Stimulated activated memory B cell treated with anti-CD40 and anti-IgM and Interleukin-4, amounts not matched to agents 10 μg/mL and 1 μg/mL and 100 μg/mL, for 72 hours (primary cell): ENCODE measurements around the gene FOSL1.

ENCODE experiments used
- ATAC-seq: fragments of 150-1000 bp; cut with Tn5 transposase; 2 replicates; pipeline ENCODE4 v1.10.0; 2021
- H3K27ac Mint-ChIP-seq: one replicate; pipeline ENCODE4 v1.8.0; 2022; ENCODE audit warnings: mild to moderate bottlenecking, mixed read lengths
- H3K27me3 Mint-ChIP-seq: one replicate; pipeline ENCODE4 v1.8.0; 2022; ENCODE audit warnings: mixed read lengths
- H3K36me3 Mint-ChIP-seq: one replicate; pipeline ENCODE4 v1.8.0; 2022; ENCODE audit warnings: mixed read lengths
- H3K4me1 Mint-ChIP-seq: one replicate; pipeline ENCODE4 v1.8.0; 2022; ENCODE audit warnings: mixed read lengths
- H3K4me3 Mint-ChIP-seq: one replicate; pipeline ENCODE4 v1.8.0; 2022; ENCODE audit warnings: mild to moderate bottlenecking, moderate library complexity, mixed read lengths
- H3K9me3 Mint-ChIP-seq: one replicate; pipeline ENCODE4 v1.8.0; 2022; ENCODE audit warnings: mixed read lengths

The FOSL1 gene

DNA sequence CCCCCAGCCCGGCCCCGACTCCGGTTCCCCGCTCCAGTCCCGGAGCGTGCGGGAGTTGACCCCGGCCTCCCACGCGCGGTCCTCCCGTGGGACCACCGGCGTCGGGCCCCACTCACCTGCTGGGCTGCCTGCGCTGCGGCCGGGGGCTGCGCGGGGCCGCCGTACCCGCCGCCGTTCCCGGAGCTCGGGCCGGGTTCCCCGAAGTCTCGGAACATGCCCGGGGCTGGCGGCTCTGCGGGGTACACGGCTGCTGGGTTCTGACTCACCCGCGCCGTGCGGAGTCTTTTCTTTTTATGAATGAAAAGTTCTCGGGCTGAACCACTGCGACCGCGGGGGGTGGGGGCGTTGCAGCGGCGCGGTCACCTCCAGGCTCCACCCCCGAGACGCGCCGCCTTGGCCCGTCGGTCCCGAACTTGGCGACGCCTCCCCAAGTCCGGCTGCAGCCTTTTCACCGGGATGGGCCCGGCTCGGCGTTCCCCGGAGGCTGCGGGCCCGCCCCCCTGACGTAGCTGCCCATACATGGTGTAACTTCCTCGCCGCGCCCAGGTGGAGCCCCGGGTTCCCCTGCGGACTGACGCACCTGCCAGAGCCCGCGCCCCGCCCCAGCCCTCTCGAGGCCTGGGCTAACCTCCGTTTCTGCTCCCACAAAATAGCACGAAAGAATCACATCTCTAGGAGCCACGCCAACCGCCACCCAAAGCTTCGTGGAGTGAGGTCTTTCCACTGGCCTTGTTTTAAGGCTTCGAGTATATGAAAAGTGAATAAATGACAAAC lies at the start of gene FOSL1:
Gene FOSL1 (minus strand): TSS at position 264 of the 774 bp plus-strand sequence. CDS start 49 bp downstream, at position 215.
- Mint-ChIP-seq H3K27ac (peak within 1 kb of the TSS; percentile 60), H3K9me3 (no peaks in the 10 kb centered on the region), H3K4me3 (peak within 1 kb of the TSS; percentile 71), H3K36me3 (no peaks in the 10 kb centered on the region), H3K4me1 (peaks cover 20% of the 10 kb centered on the region), H3K27me3 (peaks cover 30% of the 10 kb centered on the region)
- ATAC-seq = peak; percentile 94

DNA sequence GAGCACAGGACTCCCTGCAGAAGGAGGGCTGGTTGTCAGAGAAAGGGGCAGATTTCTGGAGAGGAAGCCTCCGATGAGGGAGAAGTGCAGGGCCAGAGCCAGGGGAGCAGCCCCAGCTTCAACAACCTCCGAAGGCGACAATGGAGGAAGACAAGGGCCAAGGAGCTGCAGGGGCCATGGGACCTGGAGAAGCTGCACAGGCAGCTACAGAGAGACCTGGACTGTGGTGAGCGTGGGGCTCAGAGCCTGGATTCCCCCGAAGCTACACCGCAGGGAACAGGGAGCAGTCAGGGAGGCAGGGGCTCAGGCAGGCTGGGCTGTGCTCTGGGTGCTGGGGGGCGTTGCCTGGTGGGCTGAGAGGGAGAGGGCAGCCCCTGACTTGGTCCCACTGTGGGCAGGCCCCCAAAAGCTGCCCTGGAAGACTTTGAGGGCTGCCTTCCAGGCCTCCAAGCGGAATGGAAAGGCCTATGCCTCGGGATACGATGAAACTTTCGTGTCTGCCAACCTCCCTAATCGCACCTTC lies 47.5 kb upstream of the FOSL1 start:
- Mint-ChIP-seq H3K4me1 (no peaks in the 10 kb centered on the region), H3K36me3 (no peaks in the 10 kb centered on the region), H3K27ac (no peak overlapping the region), H3K9me3 (no peaks in the 10 kb centered on the region), H3K4me3 (no peak overlapping the region), H3K27me3 (no peaks in the 10 kb centered on the region)
- ATAC-seq = no peak

DNA sequence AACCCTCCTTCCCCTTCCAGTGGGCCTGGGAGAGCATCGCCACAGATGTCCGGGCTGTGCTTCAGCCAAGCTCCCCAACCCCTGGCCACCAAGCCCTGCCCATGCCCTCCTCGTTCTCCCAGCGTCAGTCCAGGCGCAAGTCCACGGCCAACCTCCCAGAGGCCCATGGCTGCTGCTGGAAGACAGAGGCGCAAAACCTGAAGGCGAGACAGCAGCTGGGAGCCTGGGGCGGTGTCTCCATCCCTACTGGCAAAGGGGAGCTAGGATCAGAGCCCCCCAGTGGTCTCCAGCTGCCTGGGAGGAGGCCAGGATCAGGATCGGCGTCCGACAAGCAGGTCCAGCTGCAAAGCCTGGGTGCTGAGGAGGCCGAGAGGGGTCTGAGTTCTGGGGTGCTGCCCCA lies 46.9 kb upstream of the FOSL1 start:
- Mint-ChIP-seq H3K27me3 (no peaks in the 10 kb centered on the region), H3K4me1 (no peaks in the 10 kb centered on the region), H3K36me3 (no peaks in the 10 kb centered on the region), H3K4me3 (no peak overlapping the region), H3K27ac (no peak overlapping the region), H3K9me3 (no peaks in the 10 kb centered on the region)
- ATAC-seq = no peak

DNA sequence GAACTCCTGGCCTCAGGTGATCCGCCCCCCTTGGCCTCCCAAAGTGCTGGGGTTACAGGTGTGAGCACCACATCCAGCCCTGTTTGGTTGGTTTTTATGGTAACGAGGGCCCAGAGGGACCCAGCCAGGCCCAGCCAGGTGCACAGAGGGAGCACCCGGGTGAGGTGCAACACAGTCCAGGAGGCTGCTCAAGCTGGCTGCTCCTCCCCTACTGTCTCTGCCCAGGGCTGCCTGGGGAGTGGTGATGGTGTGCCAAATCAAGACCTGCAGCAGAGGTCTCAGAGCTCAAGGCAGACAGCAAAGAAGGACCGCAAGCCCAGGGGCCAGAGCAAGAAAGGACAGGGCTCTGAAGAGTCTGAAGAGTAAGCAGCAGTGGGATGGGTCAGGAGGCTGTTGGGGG lies 46.5 kb upstream of the FOSL1 start:
- peaks cover 2% of the 10 kb centered on the region for H3K4me1 Mint-ChIP-seq
- H3K9me3 Mint-ChIP-seq = no peaks in the 10 kb centered on the region
- no peak for ATAC-seq
- no peak overlapping the region for H3K27ac Mint-ChIP-seq
- H3K27me3 Mint-ChIP-seq = no peaks in the 10 kb centered on the region
- H3K36me3 Mint-ChIP-seq = no peaks in the 10 kb centered on the region
- no peak overlapping the region for H3K4me3 Mint-ChIP-seq

DNA sequence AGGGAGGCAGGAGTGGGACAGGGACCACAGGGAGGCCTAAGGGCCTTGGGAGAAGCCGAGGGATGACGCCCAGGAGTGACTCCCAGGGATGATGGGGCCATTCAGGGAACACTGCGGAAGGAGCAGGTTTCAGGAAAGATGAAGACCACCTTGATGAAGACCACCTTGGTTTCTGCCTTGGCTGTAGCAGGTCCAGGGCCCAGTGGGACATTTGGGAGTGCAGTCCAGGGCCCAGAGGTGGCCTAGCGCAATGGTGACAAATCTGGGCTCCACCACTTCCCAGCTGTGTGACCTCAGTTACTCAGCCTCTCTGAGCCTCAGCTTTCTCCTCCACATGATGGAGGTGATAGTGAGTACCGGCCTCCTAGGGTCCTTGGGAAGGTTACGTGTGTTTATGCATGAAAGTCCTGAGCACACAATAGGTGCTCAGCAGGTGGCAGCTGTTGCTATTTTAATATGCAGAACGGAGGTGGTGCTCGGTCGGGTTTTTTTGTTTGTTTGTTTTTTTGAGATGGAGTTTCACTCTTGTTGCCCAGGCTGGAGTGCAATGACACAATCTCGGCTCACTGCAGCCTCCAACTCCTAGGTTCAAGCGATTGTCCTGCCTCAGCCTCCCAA lies 45.9 kb upstream of the FOSL1 start:
- H3K27ac Mint-ChIP-seq = no peak overlapping the region

DNA sequence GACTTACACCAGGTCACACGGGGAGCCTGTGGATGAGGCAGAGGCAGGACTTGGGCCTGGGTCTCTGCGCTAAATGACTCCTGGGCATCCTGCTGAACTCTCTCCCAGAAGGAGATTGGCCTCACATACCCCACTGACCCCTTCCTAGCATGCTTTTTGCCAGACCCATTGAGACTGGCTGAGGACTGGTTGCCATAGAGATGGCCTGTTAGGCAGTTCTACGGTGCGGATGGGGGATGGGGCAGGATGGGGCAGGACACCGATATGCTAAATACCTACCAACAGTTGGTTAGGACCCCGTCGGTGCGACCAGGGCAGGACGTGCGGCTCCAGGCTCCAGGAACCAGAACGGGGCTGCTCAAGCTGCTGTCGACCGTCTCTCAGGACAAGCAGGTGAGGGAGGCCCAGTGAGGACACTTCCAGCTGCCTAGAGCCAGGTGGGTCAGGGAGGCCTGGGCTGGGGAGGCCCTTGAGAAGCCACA lies 45.3 kb upstream of the FOSL1 start, which contains the start of gene TSGA10IP:
Gene TSGA10IP (plus strand): TSS at position 51 of the 482 bp plus-strand sequence. CDS start 196 bp downstream, at position 247.
- no peak for ATAC-seq
- Mint-ChIP-seq H3K9me3 (no peaks in the 10 kb centered on the region), H3K36me3 (no peaks in the 10 kb centered on the region), H3K27me3 (no peaks in the 10 kb centered on the region), H3K27ac (no peak within 1 kb of the TSS), H3K4me3 (no peak within 1 kb of the TSS), H3K4me1 (peaks cover 12% of the 10 kb centered on the region)

More for the DNA sequence above, 45.9 kb upstream of the FOSL1 start:
- H3K4me1 Mint-ChIP-seq = peaks cover 8% of the 10 kb centered on the region
- no peaks in the 10 kb centered on the region for H3K27me3 Mint-ChIP-seq
- H3K36me3 Mint-ChIP-seq = no peaks in the 10 kb centered on the region
- H3K4me3 Mint-ChIP-seq = no peak overlapping the region
- H3K9me3 Mint-ChIP-seq = no peaks in the 10 kb centered on the region
- ATAC-seq = no peak

DNA sequence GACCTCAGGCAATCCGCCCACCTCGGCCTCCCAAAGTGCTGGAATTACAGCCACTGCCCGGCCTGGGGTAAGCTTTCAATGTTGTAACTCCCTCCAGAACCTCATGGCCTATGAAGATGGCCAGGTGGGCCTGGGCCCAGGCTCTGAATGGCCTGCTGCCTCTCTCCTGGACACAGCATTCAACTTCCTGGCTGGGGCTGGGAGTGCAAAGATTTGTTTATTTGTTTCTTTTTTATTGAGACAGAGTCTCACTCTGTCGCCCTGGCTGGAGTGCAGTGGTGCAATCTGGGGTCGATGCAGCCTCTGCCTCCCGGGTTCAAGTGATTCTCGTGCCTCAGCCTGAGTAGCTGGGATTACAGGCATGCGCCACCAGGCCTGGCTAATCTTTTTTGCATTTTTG lies 44.6 kb upstream of the FOSL1 start:
- H3K27ac Mint-ChIP-seq = no peak overlapping the region
- no peaks in the 10 kb centered on the region for H3K36me3 Mint-ChIP-seq
- peaks cover 12% of the 10 kb centered on the region for H3K4me1 Mint-ChIP-seq
- no peaks in the 10 kb centered on the region for H3K27me3 Mint-ChIP-seq
- ATAC-seq = no peak
- H3K4me3 Mint-ChIP-seq = no peak overlapping the region
- no peaks in the 10 kb centered on the region for H3K9me3 Mint-ChIP-seq

DNA sequence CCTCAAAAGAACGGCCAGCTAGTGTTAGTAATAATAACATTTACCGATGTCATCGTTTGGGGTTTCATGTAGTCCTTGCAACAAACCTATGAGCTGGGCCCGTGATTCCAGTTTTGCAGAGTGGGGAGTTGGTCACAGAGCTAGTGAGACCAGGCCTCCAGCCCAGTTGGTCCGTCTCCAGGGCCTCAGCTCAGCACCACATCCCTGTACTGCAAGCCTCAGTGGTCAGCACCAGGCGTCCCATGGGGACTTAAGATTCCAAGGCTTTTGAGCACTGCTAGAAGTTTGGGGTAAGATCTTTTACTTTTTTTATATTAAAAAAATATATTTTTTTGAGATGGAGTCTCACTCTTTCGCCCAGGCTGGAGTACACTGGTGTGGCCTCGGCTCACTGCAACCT lies 44.0 kb upstream of the FOSL1 start:
- Mint-ChIP-seq H3K4me3 (no peak overlapping the region), H3K4me1 (peaks cover 12% of the 10 kb centered on the region), H3K27ac (no peak overlapping the region), H3K9me3 (no peaks in the 10 kb centered on the region), H3K27me3 (no peaks in the 10 kb centered on the region), H3K36me3 (no peaks in the 10 kb centered on the region)
- no peak for ATAC-seq

DNA sequence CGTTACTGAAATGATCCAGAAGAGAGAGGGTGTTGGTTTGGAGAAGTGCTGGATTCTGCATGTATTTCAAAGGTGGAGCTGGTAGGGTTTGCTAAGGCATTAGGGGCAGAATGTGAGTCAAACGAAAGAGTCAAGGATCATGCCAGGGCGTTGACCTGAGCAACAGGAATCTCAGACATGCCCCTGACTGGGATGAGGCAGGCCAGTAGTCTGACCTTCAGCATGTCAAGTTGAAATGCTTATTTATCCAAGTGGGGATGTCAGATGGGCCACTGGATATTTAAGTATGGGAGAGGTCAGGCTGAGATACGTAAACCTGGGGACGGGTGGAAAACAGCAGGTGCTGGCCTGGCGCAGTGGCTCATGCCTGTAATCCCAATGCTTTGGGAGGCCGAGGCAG lies 42.3 kb upstream of the FOSL1 start:
- Mint-ChIP-seq H3K4me1 (peaks cover 12% of the 10 kb centered on the region), H3K27ac (no peak overlapping the region), H3K4me3 (no peak overlapping the region), H3K27me3 (peaks cover 3% of the 10 kb centered on the region), H3K36me3 (no peaks in the 10 kb centered on the region), H3K9me3 (no peaks in the 10 kb centered on the region)
- no peak for ATAC-seq

DNA sequence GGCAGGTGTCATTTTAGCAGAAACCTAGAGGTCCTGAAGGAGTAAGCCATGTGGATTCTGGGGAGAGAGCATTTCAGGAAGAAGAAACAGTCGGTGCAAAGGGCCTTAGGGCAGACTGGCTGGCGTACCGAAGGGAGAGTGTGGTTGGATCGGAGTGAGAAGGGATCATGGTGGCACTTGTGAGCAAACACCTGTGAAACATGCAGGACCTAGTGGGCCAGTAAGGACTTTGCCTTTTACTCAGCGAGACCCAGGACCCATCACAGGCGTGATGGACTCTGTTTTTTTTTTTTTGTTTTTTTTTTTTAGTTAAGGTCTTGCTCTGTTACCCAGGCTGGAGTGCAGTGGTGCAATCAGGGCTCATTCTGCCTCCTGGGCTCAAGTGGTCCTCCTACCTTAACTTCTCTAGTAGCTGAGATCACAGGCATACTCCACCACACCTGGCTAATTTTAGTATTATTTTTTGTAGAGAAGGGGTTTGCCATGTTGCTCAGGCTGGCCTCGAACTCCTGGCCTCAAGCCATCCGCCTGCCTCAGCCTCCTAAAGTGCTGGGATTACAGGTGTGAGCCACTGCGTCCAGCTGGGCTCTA lies 41.6 kb upstream of the FOSL1 start:
- H3K27ac Mint-ChIP-seq = peak overlapping the region; percentile 41
- no peak for ATAC-seq

DNA sequence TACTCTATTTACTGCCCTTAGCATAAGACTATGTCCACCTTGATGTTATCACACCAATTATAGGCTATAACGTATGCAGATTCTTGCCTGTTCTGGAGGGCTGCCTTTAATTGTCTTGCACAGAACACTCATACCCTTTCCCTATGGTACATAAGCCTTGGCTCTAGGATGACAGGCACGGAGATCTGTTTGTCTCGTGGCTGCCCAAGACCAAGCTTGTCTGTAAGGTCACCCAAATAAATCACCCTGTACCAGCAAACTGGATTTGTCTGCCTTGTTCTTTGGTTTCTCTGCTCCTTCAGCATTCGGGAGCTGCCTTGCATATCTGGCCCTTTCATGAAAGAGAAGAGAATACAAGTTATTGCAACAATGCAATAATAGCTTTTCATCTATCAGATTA lies 37.6 kb upstream of the FOSL1 start:
- no peak for ATAC-seq
- no peak overlapping the region for H3K27ac Mint-ChIP-seq
- H3K4me1 Mint-ChIP-seq = peaks cover 16% of the 10 kb centered on the region
- peaks cover 12% of the 10 kb centered on the region for H3K27me3 Mint-ChIP-seq
- no peaks in the 10 kb centered on the region for H3K9me3 Mint-ChIP-seq
- no peaks in the 10 kb centered on the region for H3K36me3 Mint-ChIP-seq
- H3K4me3 Mint-ChIP-seq = no peak overlapping the region

More for the DNA sequence above, 41.6 kb upstream of the FOSL1 start:
- H3K9me3 Mint-ChIP-seq = no peaks in the 10 kb centered on the region
- peak overlapping the region; percentile 1 for H3K4me3 Mint-ChIP-seq
- no peaks in the 10 kb centered on the region for H3K36me3 Mint-ChIP-seq
- H3K27me3 Mint-ChIP-seq = peaks cover 10% of the 10 kb centered on the region
- H3K4me1 Mint-ChIP-seq = peaks cover 16% of the 10 kb centered on the region

DNA sequence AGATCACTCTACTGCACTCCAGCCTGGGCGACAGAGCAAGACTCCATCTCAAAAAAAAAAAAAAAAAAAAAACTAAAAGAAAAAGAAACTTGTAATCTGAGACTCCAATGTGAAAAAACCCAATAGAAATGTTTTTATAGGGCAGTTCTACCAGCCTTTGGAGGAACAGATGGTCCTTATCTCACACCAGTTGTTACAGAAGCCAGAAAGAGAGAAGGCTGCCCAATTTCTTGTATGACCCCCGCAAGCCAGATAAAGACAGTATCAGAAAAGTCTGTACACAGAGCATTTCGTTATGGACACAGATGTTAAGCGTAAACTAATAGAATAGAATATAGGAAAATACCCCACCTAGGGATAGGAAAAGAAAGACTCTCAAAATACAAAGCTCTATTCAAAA lies 33.8 kb upstream of the FOSL1 start:
- no peaks in the 10 kb centered on the region for H3K9me3 Mint-ChIP-seq
- H3K27ac Mint-ChIP-seq = no peak overlapping the region
- H3K36me3 Mint-ChIP-seq = no peaks in the 10 kb centered on the region
- ATAC-seq = no peak
- no peak overlapping the region for H3K4me3 Mint-ChIP-seq
- H3K27me3 Mint-ChIP-seq = peaks cover 12% of the 10 kb centered on the region
- H3K4me1 Mint-ChIP-seq = peaks cover 7% of the 10 kb centered on the region

DNA sequence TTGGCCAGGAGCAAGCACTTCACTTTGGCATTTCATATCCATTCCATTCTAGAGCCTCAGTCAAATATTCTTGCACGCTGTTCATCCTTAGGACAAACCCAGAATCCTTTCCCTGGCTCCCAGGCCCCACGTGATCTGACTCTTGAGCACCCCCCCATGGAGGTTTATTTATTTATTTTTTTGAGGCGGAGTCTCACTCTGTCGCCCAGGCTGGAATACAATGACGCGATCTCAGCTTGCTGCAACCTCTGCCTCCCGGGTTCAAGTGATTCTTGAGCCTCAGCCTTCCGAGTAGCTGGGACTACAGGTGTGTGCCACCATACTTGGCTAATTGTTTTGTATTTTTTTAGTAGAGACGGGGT lies 32.4 kb upstream of the FOSL1 start:
- no peaks in the 10 kb centered on the region for H3K36me3 Mint-ChIP-seq

DNA sequence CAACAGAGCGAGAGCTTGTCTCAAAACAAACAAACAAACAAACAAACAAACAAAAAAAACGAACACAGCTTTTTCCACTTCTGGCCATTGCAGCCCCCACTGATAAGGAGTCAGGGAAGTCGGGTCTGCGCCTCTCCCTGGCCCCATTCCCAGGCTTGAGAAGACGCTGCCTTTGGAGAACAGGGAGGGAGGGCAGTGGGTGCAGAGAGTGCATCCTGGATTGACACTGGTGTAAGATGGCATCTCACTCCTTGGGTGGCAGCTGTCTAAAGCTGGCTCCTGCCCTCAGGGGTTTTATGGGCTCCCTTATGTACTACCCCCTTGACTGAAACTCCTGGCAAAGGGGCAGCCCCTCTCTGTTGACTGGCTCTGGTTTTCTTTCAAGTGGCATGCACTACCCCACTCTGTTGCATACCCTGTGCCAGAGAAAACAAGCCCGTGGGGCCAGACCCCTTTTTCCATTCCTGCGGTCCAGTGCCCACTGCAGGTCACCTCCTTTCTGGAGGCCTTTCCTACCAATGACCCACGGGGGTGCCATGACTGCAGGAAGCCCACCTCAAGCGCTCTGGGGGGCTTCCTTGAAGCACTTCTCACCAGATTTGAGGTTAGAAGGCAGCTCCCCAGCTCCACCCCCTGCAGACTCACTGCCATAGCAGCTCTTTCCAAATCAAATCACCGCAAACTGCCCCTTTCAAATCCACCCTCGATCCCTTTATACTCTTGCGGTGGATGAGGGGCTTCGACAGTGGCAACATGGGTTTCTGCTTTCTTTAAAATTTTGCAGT lies 31.8 kb upstream of the FOSL1 start:
- Mint-ChIP-seq H3K27ac (no peak overlapping the region), H3K4me3 (no peak overlapping the region), H3K27me3 (peaks cover 3% of the 10 kb centered on the region)

More for the DNA sequence above, 32.4 kb upstream of the FOSL1 start:
- no peak for ATAC-seq
- Mint-ChIP-seq H3K4me3 (no peak overlapping the region), H3K27ac (no peak overlapping the region), H3K4me1 (peaks cover 22% of the 10 kb centered on the region), H3K9me3 (no peaks in the 10 kb centered on the region), H3K27me3 (peaks cover 9% of the 10 kb centered on the region)

DNA sequence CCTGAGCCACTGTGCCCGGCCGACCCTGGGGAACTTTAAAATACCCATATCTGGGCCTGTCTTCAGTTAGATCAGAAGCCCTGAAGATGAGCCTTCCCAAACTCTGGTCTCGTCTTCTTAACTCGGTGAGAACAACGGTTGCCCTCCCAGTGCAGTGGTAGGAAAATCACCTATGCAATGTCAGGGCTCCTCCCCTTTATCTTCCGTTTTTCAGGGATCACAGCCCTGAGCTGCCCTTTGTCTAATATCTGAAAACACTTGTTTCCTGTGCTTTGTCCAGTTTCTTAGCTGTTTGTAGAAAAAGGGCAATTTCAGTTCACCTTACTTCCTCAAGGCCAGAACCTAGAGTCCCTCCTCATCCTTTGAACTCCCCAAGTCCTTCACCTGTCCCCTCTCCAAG lies 28.5 kb upstream of the FOSL1 start:
- no peaks in the 10 kb centered on the region for H3K9me3 Mint-ChIP-seq
- peak overlapping the region; percentile 76 for H3K4me3 Mint-ChIP-seq
- H3K27me3 Mint-ChIP-seq = no peaks in the 10 kb centered on the region
- peaks cover 25% of the 10 kb centered on the region for H3K4me1 Mint-ChIP-seq
- peak overlapping the region; percentile 96 for H3K27ac Mint-ChIP-seq
- peaks cover 6% of the 10 kb centered on the region for H3K36me3 Mint-ChIP-seq
- no peak for ATAC-seq

More for the DNA sequence above, 31.8 kb upstream of the FOSL1 start:
- H3K4me1 Mint-ChIP-seq = peaks cover 23% of the 10 kb centered on the region
- no peak for ATAC-seq
- no peaks in the 10 kb centered on the region for H3K36me3 Mint-ChIP-seq
- no peaks in the 10 kb centered on the region for H3K9me3 Mint-ChIP-seq
